Cardiac fibroblast (primary cell): Measurements from ENCODE around the gene STRBP.
"Not testable (repeated sequence)": the region's sequence is repeated elsewhere in the genome, so short reads cannot be mapped to it uniquely, and the experiment has no call there.

Source experiments
- DNase-seq, 2 donors: peaks; one replicate each; pipeline versions ENCODE4 v3.0.0 to v3.0.0-alpha.2; 2010; ENCODE audit warnings: low read depth in 2 of 2
- H3K4me3 ChIP-seq, 2 donors: replicated peaks in 1 of 2; 1 replicate in 1 of 2; 2 replicates in 1 of 2; pipeline ENCODE4 v1.5.1; 2011; ENCODE audit warnings: low read depth in 2 of 2, low read length in 2 of 2, mild to moderate bottlenecking in 2 of 2, moderate library complexity in 1 of 2
- CTCF ChIP-seq: IDR thresholded peaks from one replicate; pipeline ENCODE4 v1.5.1; 2011; ENCODE audit warnings: low read depth, mild to moderate bottlenecking, low read length, inconsistent platforms

Gene STRBP

GRCh38 chr9:123283455-123283854 lies 15.1 kb upstream of the STRBP start:
- no peak overlapping the region for H3K4me3 ChIP-seq
- no peak for TF ChIP-seq CTCF
- DNase-seq: no peak

- DNase-seq: no peak
- H3K4me3 ChIP-seq: no peak overlapping the region
- TF ChIP-seq CTCF: no peak
Observed at GRCh38 chr9:123283048-123283408, 14.6 kb upstream of the STRBP start.

- H3K4me3 ChIP-seq: no peak overlapping the region
- DNase-seq: peak in 1 of 2 donors; percentile 20
- no peak for TF ChIP-seq CTCF
Observed at GRCh38 chr9:123282362-123283047, 14.1 kb upstream of the STRBP start.

- no peak for DNase-seq
- H3K4me3 ChIP-seq: no peak overlapping the region
- TF ChIP-seq CTCF: no peak
Observed at GRCh38 chr9:123281659-123282350, 13.4 kb upstream of the STRBP start.

- not testable (repeated sequence) for H3K4me3 ChIP-seq, DNase-seq
Observed at GRCh38 chr9:123278879-123279493, 10.6 kb upstream of the STRBP start.

- DNase-seq: no peak
- no peak overlapping the region for H3K4me3 ChIP-seq
- TF ChIP-seq CTCF: no peak
Observed at GRCh38 chr9:123278361-123278760, 10.0 kb upstream of the STRBP start.

- no peak for DNase-seq
- TF ChIP-seq CTCF: no peak
- H3K4me3 ChIP-seq: no peak overlapping the region
Observed at GRCh38 chr9:123276551-123276950, 8.2 kb upstream of the STRBP start.

GRCh38 chr9:123271133-123271532 lies 2.7 kb upstream of the STRBP start:
- not testable (repeated sequence) for DNase-seq, H3K4me3 ChIP-seq
